GM21526 (cell line): Measurements from ENCODE around the gene AIRE.
"Not testable (repeated sequence)": the region's sequence is repeated elsewhere in the genome, so short reads cannot be mapped to it uniquely, and the experiment has no call there.

Source experiments
- ATAC-seq: cut with Tn5 transposase; IDR thresholded peaks from one replicate; pipeline ENCODE4 v1.9.1; 2021; ENCODE audit warnings: moderate library complexity; ENCODE audit not compliant: unreplicated experiment, low FRiP score

The AIRE gene

DNA sequence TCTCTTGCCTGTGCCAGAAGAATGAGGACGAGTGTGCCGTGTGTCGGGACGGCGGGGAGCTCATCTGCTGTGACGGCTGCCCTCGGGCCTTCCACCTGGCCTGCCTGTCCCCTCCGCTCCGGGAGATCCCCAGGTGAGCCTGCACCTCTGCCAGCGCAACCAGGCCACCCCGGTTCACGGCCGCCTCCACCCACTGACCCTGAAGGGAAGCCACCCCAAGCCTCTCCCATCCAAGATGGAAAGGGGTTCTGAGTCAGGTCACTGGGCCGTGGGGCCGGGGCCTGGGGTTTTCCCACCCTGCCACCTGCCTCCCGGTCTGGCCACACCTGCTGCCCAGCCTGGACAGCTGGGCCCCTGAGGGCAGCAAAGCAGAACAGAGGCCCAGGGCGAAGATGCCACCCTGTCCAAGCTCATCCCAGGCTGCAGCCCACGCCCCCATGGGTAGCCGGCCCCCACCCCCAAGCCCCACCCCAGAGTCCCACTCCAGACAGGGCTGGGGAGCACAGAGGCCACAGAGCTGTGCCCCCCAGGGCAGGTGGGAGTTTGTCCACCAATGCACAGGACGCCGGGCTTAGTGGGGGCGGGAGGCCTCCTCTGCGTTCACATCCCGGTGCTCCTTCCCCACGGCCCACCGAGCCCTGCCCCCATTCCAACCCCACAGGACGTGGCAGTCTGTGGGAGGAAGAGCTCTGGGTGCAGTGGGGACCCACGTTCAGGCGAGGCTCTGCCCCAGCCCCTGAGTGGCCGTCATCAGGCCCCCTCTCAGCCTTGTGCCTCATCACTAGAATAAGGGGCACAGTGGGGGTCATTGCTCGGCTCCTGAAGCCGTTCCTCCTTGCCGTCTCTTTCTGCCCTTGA lies 5.6 kb downstream of the AIRE start:
- ATAC-seq: no peak

DNA sequence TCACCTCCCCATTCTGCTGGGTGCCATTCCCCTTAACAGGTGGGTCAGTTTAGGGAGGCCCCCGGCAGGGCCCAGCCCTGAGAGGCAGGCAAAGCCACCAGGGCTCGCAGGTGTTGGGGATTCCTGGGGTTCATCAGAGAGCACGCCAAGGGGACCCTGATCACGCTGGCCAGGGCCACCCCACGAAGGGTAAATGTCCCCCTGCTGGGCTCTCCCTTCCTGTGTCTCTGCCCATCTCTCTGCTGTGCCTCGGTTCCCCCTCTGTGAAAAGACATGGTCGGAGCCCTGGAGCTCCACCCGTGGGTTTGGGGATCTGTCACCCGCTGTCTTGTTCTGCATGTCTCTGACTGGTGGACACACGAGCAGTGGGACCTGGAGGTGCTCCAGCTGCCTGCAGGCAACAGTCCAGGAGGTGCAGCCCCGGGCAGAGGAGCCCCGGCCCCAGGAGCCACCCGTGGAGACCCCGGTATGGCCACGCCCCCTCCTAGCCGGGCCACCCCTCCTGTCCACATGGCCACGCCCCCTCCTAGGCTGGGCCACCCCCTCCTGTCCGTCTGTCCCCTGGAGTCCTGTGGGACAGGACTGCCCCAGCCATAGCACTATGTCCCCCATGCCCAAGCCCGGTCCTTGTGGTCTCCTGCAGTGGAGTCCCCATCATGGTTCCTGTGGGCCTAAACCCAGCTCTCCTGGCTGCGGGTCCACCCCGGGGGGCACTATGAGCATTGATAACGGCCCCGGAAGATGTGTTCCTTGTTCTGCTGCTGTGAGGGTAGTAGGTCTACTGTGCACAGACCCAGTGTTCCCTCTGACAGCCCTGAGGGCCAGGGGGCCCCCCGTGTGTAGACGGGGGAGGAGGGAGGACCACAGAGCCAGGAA lies 6.5 kb downstream of the AIRE start:
- no peak for ATAC-seq

DNA sequence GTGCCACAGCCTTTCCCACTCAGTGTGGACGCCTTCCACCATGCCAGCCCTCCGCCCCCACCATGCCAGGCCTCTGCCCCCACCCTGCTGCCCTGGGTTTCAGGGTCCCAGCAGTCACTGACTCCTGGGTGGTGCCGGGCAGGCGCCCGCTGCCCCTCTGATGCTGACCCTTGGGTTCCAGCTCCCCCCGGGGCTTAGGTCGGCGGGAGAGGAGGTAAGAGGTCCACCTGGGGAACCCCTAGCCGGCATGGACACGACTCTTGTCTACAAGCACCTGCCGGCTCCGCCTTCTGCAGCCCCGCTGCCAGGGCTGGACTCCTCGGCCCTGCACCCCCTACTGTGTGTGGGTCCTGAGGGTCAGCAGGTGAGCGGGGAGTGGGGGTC lies 7.1 kb downstream of the AIRE start:
- no peak for ATAC-seq

DNA sequence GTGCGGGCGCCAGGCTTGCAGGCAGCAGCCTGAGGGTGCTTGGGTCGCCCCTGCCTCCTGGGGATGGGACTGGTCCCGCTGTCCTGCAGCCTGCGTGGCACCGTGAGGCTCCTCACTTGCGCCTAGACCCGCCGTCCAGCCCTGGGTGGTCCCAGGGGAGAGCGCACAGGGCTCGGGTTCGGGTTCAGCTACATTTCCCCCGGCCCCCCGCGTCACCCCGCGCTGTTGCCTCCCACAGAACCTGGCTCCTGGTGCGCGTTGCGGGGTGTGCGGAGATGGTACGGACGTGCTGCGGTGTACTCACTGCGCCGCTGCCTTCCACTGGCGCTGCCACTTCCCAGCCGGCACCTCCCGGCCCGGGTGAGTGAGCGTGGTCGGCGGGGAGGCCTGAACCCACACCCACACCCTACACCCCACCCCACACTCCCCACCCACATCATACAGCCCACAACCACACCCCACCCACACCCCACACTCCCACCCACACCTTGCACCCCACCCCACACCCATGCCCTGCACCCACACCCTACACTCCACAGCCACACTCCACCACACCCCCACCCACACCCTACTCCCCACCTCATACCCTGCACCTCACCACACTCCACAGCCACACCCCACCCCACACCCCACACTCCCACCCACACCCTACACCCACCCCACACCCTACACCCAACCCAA lies 8.0 kb downstream of the AIRE start:
- no peak for ATAC-seq

DNA sequence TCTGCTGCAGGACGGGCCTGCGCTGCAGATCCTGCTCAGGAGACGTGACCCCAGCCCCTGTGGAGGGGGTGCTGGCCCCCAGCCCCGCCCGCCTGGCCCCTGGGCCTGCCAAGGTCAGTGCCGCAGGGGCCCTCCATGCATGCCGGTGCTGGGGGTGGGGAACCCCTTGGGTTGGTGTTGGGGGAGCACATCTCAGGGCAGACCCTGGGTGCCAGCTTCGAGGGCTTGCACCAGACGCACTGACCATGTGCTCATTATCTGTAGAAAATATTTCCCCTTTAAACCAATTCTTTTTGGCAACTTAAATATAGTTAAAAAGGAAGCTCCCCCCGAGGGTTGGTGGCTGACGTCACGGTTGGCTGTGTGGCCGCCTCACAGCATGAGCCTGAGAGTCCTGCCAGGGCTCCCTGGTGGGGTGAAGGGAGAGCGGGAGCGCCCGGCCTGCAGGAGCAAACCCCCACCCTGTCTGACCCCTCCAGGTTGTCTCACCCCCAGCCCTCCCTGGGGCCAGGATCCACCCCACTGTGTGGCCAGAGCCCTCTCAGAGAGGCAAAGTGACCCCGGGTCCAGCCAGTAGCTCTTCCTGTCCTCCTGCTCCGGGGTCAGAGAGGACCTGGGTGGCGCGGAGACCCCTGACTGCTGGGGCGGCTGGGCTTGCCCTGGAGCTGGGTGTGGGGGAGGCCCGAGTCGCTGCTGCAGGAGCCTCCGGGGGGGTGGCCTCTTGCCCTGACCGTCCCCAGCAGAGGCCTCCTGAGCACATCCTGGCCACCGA lies 8.9 kb downstream of the AIRE start:
- no peak for ATAC-seq

DNA sequence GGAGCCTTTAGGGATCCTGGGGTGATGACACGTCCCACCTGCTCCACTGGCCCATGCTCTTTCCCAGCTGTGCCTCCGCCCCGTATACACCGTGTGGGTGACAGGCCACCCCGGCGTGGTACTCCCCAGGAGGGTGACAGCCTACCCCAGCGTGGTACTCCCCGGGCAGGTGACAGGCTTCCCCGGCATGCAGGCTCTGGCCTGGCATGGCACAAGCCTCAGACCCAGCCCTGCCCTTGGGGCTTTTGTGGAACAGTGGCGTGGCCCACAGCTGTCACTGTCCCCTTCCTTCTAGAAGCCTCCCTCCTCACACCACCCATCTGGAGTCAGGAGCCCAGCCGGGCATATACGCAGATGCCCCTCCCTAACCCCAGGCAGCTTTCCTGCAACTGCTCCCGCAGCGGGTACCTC lies 9.5 kb downstream of the AIRE start:
- ATAC-seq: no peak

DNA sequence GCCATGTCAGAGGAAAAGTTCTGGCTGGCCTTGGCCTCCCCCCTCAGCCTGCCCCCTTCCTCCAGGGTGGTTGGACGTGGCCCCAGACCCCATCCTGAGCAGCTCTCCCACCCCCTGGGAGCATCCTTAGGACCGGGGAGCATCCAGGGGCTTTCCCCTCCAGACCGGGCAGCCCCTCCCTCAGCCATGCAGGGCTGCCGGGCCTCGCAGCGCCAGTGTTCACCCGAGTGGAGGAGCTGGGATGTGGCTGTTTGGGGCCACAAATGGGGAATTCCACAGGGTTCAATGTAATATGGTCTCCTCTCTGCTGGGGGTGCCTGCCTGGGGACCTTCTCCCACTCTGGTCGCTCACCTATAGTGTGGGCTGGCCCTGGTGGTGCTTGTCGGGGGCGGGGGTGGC lies 10.0 kb downstream of the AIRE start:
- no peak for ATAC-seq

DNA sequence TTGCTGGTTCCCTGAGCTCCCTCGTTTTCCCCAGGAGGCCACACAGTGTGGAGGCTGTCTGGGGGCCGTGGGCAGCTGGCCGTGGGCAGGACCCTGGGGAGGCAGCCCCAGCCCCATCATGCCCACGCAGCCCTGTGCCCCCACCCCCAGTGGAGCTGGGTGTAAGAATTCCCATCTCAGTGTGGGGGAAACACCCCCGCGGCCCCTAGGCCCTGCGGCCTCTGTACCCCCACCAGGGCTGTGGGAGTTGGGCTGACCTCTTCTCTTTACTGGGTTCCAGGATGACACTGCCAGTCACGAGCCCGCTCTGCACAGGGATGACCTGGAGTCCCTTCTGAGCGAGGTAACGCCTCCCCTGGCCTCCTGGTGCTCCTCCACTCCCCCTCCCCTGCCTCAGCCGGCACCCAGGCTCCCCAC lies 10.4 kb downstream of the AIRE start:
- no peak for ATAC-seq

DNA sequence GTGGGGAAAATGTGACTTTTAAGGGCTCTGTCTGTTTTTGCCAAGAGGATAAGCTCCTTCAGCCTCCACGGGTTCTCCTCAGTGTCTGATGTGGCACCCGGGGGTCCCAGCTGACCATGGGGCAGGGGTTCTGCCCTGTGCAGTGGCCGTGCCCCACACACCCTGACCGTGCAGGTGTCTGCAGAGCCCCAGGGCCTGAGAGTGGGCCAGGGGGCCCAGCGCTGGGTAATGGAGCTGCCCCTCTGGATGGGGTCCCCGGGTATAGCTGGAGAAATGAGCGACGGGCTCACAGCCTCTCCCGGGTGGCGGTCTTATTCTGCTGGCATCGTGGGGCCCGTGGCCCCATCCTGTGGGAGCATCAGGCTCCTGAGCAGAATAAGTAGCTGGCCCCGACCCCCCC lies 11.2 kb downstream of the AIRE start:
- ATAC-seq: no peak

DNA sequence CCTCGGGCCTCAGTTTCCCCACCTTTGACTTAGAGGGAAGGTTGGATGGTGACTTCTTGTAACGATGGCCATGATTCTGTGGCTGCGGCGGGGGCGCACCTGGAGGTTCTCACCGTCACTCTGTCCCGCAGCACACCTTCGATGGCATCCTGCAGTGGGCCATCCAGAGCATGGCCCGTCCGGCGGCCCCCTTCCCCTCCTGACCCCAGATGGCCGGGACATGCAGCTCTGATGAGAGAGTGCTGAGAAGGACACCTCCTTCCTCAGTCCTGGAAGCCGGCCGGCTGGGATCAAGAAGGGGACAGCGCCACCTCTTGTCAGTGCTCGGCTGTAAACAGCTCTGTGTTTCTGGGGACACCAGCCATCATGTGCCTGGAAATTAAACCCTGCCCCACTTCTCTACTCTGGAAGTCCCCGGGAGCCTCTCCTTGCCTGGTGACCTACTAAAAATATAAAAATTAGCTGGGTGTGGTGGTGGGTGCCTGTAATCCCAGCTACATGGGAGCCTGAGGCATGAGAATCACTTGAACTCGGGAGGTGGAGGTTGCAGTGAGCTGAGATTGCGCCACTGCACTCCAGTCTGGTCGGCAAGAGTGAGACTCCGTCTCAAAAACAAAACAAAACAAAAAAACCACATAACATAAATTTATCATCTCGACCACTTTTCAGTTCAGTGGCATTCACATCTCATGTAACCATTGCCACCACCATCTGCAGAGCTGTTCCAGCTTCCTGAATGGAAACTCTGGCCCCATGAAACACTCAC lies 12.0 kb downstream of the AIRE start:
- ATAC-seq: no peak

DNA sequence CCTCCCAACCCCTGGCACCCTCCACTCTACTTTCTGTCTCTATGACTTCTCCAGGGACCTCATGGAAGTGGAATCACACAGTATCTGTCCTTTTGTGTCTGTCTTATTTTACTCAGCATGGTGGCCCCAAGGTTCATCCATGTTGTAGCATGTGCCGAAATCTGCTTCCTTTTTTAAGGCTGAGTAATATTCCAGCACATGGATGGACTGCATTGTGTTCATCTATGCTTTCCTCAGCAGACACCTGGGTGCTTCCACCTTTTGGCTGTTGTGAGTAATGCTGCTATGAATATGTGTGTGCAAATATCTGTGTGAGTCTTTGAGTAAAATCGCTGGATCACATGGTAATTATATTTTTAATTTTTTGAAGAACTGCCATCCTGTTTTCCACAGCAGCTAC lies 12.6 kb downstream of the AIRE start:
- no peak for ATAC-seq

DNA sequence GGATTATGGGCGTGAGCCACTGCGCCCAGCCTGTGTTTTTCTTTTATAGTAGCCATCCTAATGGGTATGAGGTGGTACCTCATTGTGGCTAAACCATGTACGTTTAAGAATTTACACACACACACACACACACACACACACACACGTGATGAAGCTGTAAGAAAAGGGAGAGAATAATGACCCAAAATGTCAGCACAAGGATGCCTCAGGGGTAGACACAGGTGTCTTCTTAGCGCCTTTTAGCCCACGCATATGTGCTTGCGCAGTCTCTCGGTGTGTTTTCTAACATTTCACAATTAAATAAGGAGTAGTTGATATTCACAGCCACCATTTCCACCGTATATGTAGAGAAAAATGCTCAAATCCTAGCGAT lies 13.4 kb downstream of the AIRE start:
- ATAC-seq: no peak

DNA sequence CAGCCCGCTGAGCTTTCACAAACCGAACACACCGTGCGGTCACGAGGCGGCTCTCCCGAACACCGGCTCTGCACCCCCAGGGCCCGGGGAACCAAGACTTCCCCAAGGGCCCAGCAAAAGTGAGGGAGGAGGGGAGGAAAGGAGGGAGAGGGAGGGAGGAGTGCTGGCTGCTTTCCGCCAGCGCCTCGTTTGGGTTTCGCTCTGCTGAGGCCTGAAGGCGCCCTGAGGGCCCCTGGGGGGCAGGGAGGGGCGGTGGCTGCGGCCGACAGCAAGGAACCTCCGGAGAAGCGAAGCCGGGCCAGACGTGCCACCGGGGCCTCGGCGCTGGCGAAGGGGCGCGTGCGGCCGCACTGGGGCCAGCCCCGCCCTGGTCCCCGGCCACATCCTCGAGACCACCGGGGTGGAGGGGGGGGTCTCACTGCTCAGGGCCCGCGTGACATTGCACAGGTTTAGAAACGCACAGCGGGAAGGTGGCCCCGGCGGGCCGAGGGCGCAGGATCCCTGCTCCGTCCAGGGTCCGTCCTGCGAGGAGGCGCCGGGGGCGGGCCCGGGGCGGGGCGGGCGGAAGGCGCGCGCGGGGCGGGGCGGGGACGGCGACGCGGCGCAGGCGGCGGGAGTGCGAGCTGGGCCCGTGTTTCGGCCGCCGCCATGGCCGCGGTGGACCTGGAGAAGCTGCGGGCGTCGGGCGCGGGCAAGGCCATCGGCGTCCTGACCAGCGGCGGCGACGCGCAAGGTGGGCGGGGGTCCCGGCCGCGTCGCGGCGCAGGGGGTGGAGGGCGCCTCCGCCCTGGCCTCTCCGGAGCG lies 14.0 kb downstream of the AIRE start, which contains the start of gene PFKL:
TSS of gene PFKL (plus strand) at position 596 of the 804 bp plus-strand sequence. CDS start at position 649, 53 bp downstream.
- ATAC-seq: no peak

DNA sequence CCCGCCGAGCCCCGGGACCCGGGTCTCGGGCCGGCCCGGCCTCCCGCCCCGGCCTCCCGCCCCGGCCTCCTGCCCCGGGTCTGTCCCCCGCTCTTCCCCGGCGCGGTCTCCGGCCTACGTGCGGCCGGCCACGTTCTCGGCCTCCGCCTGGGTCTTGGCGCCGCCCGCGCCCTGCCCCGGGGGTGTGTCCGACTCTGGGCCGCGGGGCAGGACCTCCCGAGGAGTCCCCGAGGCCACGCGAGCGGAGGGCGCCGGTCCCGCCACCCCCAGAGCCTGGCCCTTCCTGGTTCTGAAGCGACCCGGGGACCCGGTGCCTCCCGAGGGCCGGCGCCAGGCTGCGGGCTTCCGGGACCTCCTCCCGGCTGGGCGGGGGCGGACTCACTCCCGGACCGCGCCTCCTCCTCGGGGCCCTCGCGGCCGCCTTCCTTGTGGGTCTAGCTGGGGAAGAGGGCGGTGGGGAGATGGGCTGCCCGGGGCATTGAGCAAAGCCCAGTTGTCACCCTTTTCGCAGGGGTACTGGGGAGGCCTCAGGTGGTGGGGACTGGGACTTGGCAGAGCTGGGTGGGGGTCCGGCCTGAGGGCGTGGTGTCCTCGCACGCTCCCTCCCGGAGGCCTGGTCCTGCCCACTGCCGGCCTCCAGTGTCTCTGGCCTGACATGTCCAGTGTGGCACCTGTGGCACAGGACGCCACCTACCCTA lies 14.7 kb downstream of the AIRE start:
- ATAC-seq: no peak

DNA sequence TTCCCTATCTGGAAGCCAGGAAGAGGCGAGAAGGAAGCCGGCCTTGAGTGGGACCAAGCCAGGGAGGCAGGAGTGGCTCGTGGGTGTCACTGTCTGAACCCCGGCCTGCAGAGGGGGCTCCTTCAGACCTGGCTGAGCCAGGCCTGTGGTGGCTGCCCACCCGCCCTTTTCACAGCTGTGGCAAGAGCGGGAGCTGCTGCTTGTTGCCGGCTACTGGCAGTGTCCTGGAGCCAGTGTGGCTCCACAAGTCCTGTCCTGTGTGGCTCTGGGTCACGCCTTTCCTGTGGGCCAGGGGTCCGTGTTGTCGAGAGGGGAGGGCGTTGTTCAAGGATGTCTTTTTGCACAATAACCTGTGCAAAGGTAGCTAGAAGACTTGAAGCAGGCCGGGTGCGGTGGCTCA lies 15.5 kb downstream of the AIRE start:
- ATAC-seq: no peak

DNA sequence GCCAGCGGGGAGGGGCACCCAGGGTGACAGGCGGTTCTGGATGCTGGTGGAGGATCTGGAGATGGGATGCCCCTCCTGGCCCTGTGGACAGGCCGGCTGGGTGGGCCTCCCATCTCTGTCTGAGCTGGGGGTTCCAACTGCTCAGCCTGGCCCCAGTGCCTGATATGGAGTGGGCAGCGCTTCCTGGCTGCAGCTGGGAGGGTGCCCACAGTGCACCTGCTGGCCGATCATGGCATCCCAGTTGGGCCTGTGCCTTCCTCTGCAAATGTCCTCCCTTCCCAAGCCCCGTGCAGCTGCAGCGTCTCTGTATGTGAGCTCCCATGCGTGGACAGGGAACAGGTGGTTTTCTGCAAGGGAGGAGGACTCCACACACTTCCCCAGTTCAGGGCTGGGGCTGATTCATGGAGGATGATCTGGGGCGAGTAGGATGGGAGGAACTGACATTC lies 16.3 kb downstream of the AIRE start:
- no peak for ATAC-seq

DNA sequence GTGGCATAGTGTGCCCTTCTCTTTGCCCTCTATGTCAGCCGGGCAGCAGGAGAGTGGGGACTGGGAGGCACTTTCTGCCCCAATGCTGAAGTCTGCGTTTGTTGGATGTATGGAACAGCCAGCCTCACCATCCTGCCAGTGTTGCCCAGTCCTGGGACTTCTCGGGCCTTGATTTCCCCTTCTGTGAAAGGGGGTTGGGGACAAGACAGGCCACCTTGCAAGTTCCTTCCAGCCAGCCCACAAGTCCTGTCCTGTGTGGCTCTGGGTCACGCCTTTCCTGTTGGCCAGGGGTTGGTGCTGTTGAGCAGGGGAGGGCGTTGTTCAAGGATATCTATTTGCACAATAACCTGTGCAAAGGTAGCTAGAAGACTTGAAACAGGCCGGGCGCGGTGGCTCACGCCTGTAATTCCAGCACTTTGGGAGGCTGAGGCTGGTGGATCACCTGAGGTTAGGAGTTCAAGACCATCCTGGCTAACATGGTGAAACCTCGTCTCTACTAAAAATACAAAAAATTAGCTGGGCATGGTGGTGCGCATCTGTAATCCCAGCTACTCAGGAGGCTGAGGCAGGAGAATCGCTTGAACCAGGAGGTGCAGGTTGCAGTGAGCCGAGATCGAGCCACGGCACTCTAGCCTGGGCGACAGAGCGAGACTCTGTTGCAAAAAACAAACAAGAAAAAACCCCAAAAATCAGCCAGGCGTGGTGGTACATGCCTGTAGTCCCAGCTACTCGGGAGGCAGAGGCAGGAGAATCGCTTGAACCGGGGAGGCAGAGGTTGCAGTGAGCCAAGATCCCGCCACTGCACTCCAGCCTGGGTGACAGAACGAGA lies 17.1 kb downstream of the AIRE start:
- ATAC-seq: not testable (repeated sequence)
